ENCODE data around the gene ELL2. TPM values are rescaled to one million over a fixed set of nuclear protein-coding genes. Genes with fewer than 3 reads are reported as not detected.

The ELL2 gene
- polyA plus RNA-seq, 3 donors, result 3.1 to 8.1 (median 5.8) TPM

DNA sequence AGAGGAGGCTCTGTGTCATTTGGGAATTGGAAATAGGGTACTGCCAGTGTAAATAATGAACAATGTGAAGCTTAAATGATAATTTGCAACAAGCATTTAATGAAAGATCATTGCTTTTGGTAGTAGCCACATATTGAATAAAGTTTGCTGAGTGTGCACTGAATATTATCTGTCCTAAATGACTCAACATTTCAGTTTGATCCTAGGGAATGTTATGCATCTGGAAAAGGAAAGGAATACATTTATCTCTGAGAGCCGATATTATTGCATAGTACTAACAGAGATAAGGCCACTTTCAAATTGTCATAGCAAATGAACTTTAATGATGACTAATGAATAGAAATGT lies 8.7 kb upstream of the ELL2 start:
- H3K4me3 ChIP-seq (replicated peaks in 1 of 3; ENCODE audit: low read depth in 2 of 3, low read length in 3 of 3), result no peak overlapping the region
- no peaks in the 10 kb centered on the region for H3K4me1 Mint-ChIP-seq
- H3K36me3 Mint-ChIP-seq, result no peaks in the 10 kb centered on the region
- peak overlapping the region in 1 of 2 donors; percentile 27 for H3K27ac ChIP-seq (ENCODE audit: low read depth in 1 of 2, low read length in 2 of 2)
- peaks cover 0 to 8% (median 2%) of the 10 kb centered on the region in 7 donors for H3K9me3 Mint-ChIP-seq
- H2AFZ ChIP-seq (ENCODE audit: insufficient read depth, low read depth, low read length, poor library complexity, severe bottlenecking), result no peak overlapping the region
- no peak overlapping the region for H3K9ac ChIP-seq (ENCODE audit: insufficient read depth, low read length, poor library complexity, severe bottlenecking)
- H3K4me1 ChIP-seq (ENCODE audit: control insufficient read depth in 1 of 2, insufficient read depth in 2 of 2, low read length in 2 of 2), result peaks cover 11% of the 10 kb centered on the region in 2 donors
- H3K4me3 Mint-ChIP-seq, result no peak overlapping the region
- no peak overlapping the region for H3K4me2 ChIP-seq (replicated peaks; ENCODE audit: extremely low read depth, low read length, poor library complexity, severe bottlenecking)
- intact Hi-C loops (cut with micrococcal nuclease), result no loop called here
- H3K27me3 Mint-ChIP-seq (ENCODE audit: low read depth in 3 of 3), result no peaks in the 10 kb centered on the region
- no peaks in the 10 kb centered on the region for H3K36me3 ChIP-seq (replicated peaks in 1 of 2; ENCODE audit: control insufficient read depth in 1 of 2, insufficient read depth in 2 of 2, low read length in 2 of 2)
- H3K79me2 ChIP-seq (ENCODE audit: insufficient read depth, low read length), result no peaks in the 10 kb centered on the region
- H3K9me3 ChIP-seq (replicated peaks in 1 of 2; ENCODE audit: control insufficient read depth in 1 of 2, insufficient read depth in 1 of 2, low read length in 2 of 2), result no peaks in the 10 kb centered on the region
- no peaks in the 10 kb centered on the region for H3K27me3 ChIP-seq (ENCODE audit: control insufficient read depth in 2 of 2, insufficient read depth in 2 of 2, low read length in 2 of 2)
- H3K27ac Mint-ChIP-seq, result no peak overlapping the region
- no peaks in the 10 kb centered on the region for H4K20me1 ChIP-seq (ENCODE audit: insufficient read depth, low read length)
- no peak for DNase-seq
- TF ChIP-seq, protein P1, sequence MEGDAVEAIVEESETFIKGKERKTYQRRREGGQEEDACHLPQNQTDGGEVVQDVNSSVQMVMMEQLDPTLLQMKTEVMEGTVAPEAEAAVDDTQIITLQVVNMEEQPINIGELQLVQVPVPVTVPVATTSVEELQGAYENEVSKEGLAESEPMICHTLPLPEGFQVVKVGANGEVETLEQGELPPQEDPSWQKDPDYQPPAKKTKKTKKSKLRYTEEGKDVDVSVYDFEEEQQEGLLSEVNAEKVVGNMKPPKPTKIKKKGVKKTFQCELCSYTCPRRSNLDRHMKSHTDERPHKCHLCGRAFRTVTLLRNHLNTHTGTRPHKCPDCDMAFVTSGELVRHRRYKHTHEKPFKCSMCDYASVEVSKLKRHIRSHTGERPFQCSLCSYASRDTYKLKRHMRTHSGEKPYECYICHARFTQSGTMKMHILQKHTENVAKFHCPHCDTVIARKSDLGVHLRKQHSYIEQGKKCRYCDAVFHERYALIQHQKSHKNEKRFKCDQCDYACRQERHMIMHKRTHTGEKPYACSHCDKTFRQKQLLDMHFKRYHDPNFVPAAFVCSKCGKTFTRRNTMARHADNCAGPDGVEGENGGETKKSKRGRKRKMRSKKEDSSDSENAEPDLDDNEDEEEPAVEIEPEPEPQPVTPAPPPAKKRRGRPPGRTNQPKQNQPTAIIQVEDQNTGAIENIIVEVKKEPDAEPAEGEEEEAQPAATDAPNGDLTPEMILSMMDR (IDR thresholded peaks at IDR 0.05), result no peak
- WGBS (ENCODE audit: insufficient coverage), result no CpG with 5 or more reads among the region's 1 CpG

DNA sequence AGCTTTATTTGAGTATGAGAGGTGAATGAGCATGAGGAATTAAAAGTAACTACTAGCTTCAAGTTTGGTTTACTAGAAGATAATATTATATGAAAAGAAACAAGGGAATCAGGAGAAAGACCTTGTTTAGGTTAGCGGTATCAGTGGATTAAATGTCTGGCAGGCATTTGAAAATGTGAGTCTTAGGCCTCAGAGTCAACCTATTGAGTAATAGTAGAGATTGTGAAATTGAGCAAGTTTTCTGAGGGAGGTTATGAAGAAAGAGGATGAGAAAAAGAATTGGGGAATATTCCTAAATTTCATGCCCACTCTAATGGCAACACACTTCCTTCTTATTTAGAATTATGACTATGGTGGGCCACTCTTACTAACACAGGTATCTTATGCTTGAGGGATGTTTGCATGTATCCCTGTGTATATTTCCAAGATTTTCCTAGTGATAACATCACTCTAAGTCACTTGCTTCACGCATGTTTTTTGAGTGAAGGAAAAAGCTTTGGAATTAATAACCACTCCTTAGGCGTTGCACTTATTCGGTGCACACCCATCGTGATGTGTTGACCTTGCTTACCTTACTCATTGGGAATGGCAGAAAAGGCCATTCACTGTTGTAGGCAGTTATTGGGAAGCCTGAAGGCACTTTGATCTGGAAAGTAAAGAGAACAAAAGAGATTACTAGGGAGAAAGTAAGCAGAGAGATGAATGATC lies 8.2 kb upstream of the ELL2 start:
- Mint-ChIP-seq H3K36me3 (no peaks in the 10 kb centered on the region), H3K27me3 (ENCODE audit: low read depth in 3 of 3) (no peaks in the 10 kb centered on the region), H3K9me3 (peaks cover 0 to 8% (median 2%) of the 10 kb centered on the region in 7 donors), H3K4me3 (no peak overlapping the region), H3K4me1 (no peaks in the 10 kb centered on the region), H3K27ac (peak overlapping the region in 1 of 7 donors; percentile 16)
- H3K4me1 ChIP-seq (ENCODE audit: control insufficient read depth in 1 of 2, insufficient read depth in 2 of 2, low read length in 2 of 2), result peaks cover 11% of the 10 kb centered on the region in 2 donors
- no peak overlapping the region for H3K4me3 ChIP-seq (replicated peaks in 1 of 3; ENCODE audit: low read depth in 2 of 3, low read length in 3 of 3)
- H3K4me2 ChIP-seq (replicated peaks; ENCODE audit: extremely low read depth, low read length, poor library complexity, severe bottlenecking), result no peak overlapping the region
- peak overlapping the region in 1 of 2 donors; percentile 27 for H3K27ac ChIP-seq (ENCODE audit: low read depth in 1 of 2, low read length in 2 of 2)
- TF ChIP-seq, protein P1 (IDR thresholded peaks at IDR 0.05), result no peak
- intact Hi-C loops (cut with micrococcal nuclease), result loop anchor here in 1 of 2 donors (10.0 kb wide), 1 partner anchor 365 kb away; no protein-coding TSS in a partner anchor
- H3K27me3 ChIP-seq (ENCODE audit: control insufficient read depth in 2 of 2, insufficient read depth in 2 of 2, low read length in 2 of 2), result no peaks in the 10 kb centered on the region
- H2AFZ ChIP-seq (ENCODE audit: insufficient read depth, low read depth, low read length, poor library complexity, severe bottlenecking), result no peak overlapping the region
- H3K36me3 ChIP-seq (replicated peaks in 1 of 2; ENCODE audit: control insufficient read depth in 1 of 2, insufficient read depth in 2 of 2, low read length in 2 of 2), result no peaks in the 10 kb centered on the region
- no peak overlapping the region for H3K9ac ChIP-seq (ENCODE audit: insufficient read depth, low read length, poor library complexity, severe bottlenecking)
- peak; percentile 42 to 80 (median 76) for DNase-seq
- 90% methylated on average over 2 of the region's 5 CpGs for WGBS (ENCODE audit: insufficient coverage)
- no peaks in the 10 kb centered on the region for H3K79me2 ChIP-seq (ENCODE audit: insufficient read depth, low read length)
- H3K9me3 ChIP-seq (replicated peaks in 1 of 2; ENCODE audit: control insufficient read depth in 1 of 2, insufficient read depth in 1 of 2, low read length in 2 of 2), result no peaks in the 10 kb centered on the region
- H4K20me1 ChIP-seq (ENCODE audit: insufficient read depth, low read length), result no peaks in the 10 kb centered on the region
